Panc1 (cell line): ENCODE measurements around the gene SETDB2. TPM values are rescaled to one million over a fixed set of nuclear protein-coding genes. Genes with fewer than 3 reads are reported as not detected.
A peak's percentile ranks its signal among the peaks of the same experiment; 100 is the strongest.

Source experiments
- ATAC-seq: fragments of 200-7000 bp; cut with Tn5 transposase; 2 replicates; pipeline ENCODE4 v1.9.1; 2020; ENCODE audit warnings: mild to moderate bottlenecking, moderate library complexity
- BruUV-seq: library from RNA; stranded (reverse); fragments of 400-500 nt; replicated peaks from 2 replicates; lab custom pipeline; 2021; lab: Mats Ljungman, UMichigan
- CTCF ChIA-PET: fragments of 300-600 bp; sonication (Branson Sonifier 250); formaldehyde crosslinking; loops from one replicate; lab custom pipeline; 2022; ENCODE audit warnings: antibody characterized with exemption; lab: Charles Lee
- POLR2A ChIA-PET: fragments of 300-600 bp; sonication (Branson Sonifier 250); formaldehyde crosslinking; loops from one replicate; lab custom pipeline; 2022; ENCODE audit warnings: antibody characterized with exemption; lab: Charles Lee
- DNase-seq: peaks from one replicate; pipeline ENCODE4 v3.0.0-alpha.2; 2010; ENCODE audit warnings: low read depth, low spot score
- H3K27ac ChIP-seq: 2 replicates; pipeline ENCODE4 v1.5.1; 2011; ENCODE audit warnings: mild to moderate bottlenecking, low read length, inconsistent platforms
- H3K27me3 ChIP-seq: fragments of 200-500 bp; sonication (Bioruptor generic); 2 replicates; pipeline ENCODE4 v1.6.0; 2014; ENCODE audit warnings: low read length, inconsistent platforms; ENCODE audit not compliant: control insufficient read depth, insufficient read depth
- H3K36me3 ChIP-seq: fragments of 200-500 bp; sonication (Bioruptor generic); 2 replicates; pipeline ENCODE4 v1.5.1; 2014; ENCODE audit warnings: inconsistent platforms, mild to moderate bottlenecking, low read length, moderate library complexity; ENCODE audit not compliant: control insufficient read depth, insufficient read depth
- H3K4me1 ChIP-seq: 2 replicates; pipeline ENCODE4 v1.5.1; 2011; ENCODE audit warnings: inconsistent platforms, mild to moderate bottlenecking, low read length, moderate library complexity; ENCODE audit not compliant: control insufficient read depth, insufficient read depth
- H3K4me3 ChIP-seq, 2 experiments: 2 replicates each; pipeline ENCODE4 v1.5.1; 2011 to 2012; ENCODE audit warnings: low read depth in 2 of 2, low read length in 2 of 2, mild to moderate bottlenecking in 2 of 2, inconsistent platforms in 1 of 2, moderate library complexity in 1 of 2
- H3K9me3 ChIP-seq: fragments of 200-500 bp; sonication (Bioruptor generic); 2 replicates; pipeline ENCODE4 v1.5.1; 2014; ENCODE audit warnings: low read depth, mild to moderate bottlenecking, inconsistent platforms, low read length, moderate library complexity; ENCODE audit not compliant: control insufficient read depth, insufficient read depth
- POLR2AphosphoS5 ChIP-seq: IDR thresholded peaks from 2 replicates; pipeline ENCODE4 v1.6.1; 2012; ENCODE audit warnings: mild to moderate bottlenecking, low read depth, low read length, moderate library complexity
- SIN3A ChIP-seq: IDR thresholded peaks from 2 replicates; pipeline ENCODE4 v1.6.1; 2012; ENCODE audit warnings: low read depth, mild to moderate bottlenecking, low read length, moderate library complexity, borderline replicate concordance; ENCODE audit not compliant: insufficient read depth
- TCF7L2 ChIP-seq: IDR thresholded peaks from 2 replicates; pipeline ENCODE4 v1.6.1; 2011; ENCODE audit warnings: mild to moderate bottlenecking, low read depth, low read length, inconsistent platforms
- in situ Hi-C: cut with HindIII; loops from 2 replicates; pipeline ENCODE4 v1.10.0; 2016; ENCODE audit warnings: low sequenced_read_pairs, low pct_unique_long_range_greater_than_20kb
- intact Hi-C: fragments of 100-400 bp; cut with micrococcal nuclease; formaldehyde crosslinking; loops from one replicate; pipeline ENCODE4 v1.10.0; 2022; ENCODE audit not compliant: unreplicated experiment
- total RNA-seq: library from RNA; stranded (reverse); gene quantifications from one replicate; pipeline ENCODE4 v1.2.1, GENCODE V29; 2021; ENCODE audit not compliant: unreplicated experiment
- TF ChIP-seq, protein P1 (sequence below), 2 experiments: IDR thresholded peaks; 2 replicates each; pipeline ENCODE4 v1.6.1; 2011 to 2012; ENCODE audit warnings: low read depth in 2 of 2, control low read depth in 1 of 2, low read length in 1 of 2, mild to moderate bottlenecking in 1 of 2, moderate library complexity in 1 of 2; ENCODE audit not compliant: insufficient read depth in 1 of 2
- TF ChIP-seq, protein P2 (sequence below): fragments of 450-650 bp; IDR thresholded peaks from 2 replicates; pipeline ENCODE4 v1.5.1; 2017; ENCODE audit warnings: mild to moderate bottlenecking

SETDB2 gene
- total RNA-seq, 1 experiment from 2014 or later = 6.1 TPM

DNA sequence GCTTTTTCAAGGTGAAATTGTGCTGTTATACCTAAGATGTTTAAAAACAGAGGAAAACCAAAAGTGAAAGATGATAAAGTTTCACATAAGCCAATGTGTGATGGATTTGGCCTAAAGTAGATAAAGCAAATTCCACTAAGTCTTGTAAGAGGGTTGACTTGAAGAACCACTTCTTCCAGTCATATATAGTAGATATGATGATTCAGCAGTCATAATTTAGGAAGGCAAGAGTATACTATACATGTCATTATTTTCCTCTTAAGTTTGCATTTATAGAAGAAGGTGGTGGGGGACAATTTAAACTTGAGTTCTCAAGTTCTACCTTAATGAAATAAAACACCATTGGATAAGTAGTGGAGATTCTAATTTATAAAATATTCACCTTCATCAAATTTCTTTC, 88.9 kb downstream of the SETDB2 start:
- Histone ChIP-seq H3K27ac (no peak overlapping the region), H3K27me3 (no peaks in the 10 kb centered on the region), H3K4me1 (no peaks in the 10 kb centered on the region), H3K36me3 (no peaks in the 10 kb centered on the region; the same call in 1 of the 2 replicates), H3K4me3 (no peak overlapping the region), H3K9me3 (no peaks in the 10 kb centered on the region)
- CTCF ChIA-PET = no interaction called here
- TSS peak; percentile 48 for BruUV-seq
- POLR2A ChIA-PET = no interaction called here
- in situ Hi-C loops (no loop called here), intact Hi-C loops (no loop called here)
- ATAC-seq (no peak), DNase-seq (no peak)
- TF ChIP-seq SIN3A (no peak), TCF7L2 (no peak), POLR2AphosphoS5 (no peak)
- TF ChIP-seq, protein P1, sequence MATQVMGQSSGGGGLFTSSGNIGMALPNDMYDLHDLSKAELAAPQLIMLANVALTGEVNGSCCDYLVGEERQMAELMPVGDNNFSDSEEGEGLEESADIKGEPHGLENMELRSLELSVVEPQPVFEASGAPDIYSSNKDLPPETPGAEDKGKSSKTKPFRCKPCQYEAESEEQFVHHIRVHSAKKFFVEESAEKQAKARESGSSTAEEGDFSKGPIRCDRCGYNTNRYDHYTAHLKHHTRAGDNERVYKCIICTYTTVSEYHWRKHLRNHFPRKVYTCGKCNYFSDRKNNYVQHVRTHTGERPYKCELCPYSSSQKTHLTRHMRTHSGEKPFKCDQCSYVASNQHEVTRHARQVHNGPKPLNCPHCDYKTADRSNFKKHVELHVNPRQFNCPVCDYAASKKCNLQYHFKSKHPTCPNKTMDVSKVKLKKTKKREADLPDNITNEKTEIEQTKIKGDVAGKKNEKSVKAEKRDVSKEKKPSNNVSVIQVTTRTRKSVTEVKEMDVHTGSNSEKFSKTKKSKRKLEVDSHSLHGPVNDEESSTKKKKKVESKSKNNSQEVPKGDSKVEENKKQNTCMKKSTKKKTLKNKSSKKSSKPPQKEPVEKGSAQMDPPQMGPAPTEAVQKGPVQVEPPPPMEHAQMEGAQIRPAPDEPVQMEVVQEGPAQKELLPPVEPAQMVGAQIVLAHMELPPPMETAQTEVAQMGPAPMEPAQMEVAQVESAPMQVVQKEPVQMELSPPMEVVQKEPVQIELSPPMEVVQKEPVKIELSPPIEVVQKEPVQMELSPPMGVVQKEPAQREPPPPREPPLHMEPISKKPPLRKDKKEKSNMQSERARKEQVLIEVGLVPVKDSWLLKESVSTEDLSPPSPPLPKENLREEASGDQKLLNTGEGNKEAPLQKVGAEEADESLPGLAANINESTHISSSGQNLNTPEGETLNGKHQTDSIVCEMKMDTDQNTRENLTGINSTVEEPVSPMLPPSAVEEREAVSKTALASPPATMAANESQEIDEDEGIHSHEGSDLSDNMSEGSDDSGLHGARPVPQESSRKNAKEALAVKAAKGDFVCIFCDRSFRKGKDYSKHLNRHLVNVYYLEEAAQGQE (IDR thresholded peaks at IDR 0.05; ENCODE audit: insufficient read depth in 1 of 2, low read depth in 2 of 2, low read length in 1 of 2) = no peak
- TF ChIP-seq, protein P2, sequence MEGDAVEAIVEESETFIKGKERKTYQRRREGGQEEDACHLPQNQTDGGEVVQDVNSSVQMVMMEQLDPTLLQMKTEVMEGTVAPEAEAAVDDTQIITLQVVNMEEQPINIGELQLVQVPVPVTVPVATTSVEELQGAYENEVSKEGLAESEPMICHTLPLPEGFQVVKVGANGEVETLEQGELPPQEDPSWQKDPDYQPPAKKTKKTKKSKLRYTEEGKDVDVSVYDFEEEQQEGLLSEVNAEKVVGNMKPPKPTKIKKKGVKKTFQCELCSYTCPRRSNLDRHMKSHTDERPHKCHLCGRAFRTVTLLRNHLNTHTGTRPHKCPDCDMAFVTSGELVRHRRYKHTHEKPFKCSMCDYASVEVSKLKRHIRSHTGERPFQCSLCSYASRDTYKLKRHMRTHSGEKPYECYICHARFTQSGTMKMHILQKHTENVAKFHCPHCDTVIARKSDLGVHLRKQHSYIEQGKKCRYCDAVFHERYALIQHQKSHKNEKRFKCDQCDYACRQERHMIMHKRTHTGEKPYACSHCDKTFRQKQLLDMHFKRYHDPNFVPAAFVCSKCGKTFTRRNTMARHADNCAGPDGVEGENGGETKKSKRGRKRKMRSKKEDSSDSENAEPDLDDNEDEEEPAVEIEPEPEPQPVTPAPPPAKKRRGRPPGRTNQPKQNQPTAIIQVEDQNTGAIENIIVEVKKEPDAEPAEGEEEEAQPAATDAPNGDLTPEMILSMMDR = no peak

DNA sequence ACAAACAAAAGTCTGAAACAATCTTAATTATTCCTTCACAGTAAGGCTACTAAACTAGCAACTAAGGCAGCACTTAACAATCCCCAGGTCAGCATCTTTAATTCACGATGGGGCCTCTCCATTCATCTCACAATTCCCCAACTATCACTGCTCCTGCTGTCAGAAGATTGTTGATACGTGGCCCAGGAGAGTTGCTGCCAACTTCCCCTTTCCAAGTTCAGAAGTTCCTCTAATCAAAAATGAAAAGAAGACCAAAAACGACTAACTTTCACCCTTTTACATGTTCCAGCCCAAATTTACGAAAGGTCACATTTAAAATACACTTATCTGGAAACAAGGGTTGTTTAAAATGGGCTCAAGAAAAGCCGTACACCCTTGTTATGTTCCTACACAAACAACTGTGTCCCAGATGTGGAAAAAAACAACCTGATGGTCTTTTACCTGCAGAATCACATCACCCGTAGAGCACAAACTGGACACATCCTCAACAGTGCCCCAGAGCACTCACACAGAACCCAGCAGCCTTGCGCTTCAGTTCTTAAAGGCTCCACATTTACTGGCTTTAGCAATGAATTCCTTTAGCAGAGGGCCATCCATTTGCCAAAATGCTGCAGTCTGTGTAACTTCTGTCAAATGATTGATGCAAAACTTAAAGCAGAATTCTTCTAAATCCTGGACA, 89.7 kb downstream of the SETDB2 start:
- H3K9me3 ChIP-seq = no peaks in the 10 kb centered on the region
- no peaks in the 10 kb centered on the region; the same call in 1 of the 2 replicates for H3K36me3 ChIP-seq

More for the DNA sequence above, 89.7 kb downstream of the SETDB2 start:
- intact Hi-C loops = no loop called here
- in situ Hi-C loops = no loop called here
- POLR2A ChIA-PET = no interaction called here
- BruUV-seq = no TSS peak
- no peaks in the 10 kb centered on the region for H3K27me3 ChIP-seq
- ATAC-seq (no peak), DNase-seq (no peak)
- CTCF ChIA-PET = no interaction called here
- no peak for TF ChIP-seq POLR2AphosphoS5
- TF ChIP-seq, protein P1 (IDR thresholded peaks at IDR 0.05; ENCODE audit: insufficient read depth in 1 of 2, low read depth in 2 of 2, low read length in 1 of 2) = no peak
- TF ChIP-seq SIN3A = no peak
- TF ChIP-seq, protein P2 = no peak
- TF ChIP-seq TCF7L2 = no peak
- no peak overlapping the region for H3K4me3 ChIP-seq
- no peak overlapping the region for H3K27ac ChIP-seq
- no peaks in the 10 kb centered on the region for H3K4me1 ChIP-seq
